C4-2B (cell line): ENCODE data around the gene TEX19.

ENCODE experiments used
- ZFX ChIP-seq: fragments of 450-650 bp; IDR thresholded peaks from 2 replicates; pipeline ENCODE4 v1.6.1; 2017
- TF ChIP-seq, protein P1 (sequence below): fragments of 450-650 bp; conservative IDR thresholded peaks from 2 replicates; pipeline ENCODE4 v1.5.1; 2017; ENCODE audit warnings: mild to moderate bottlenecking

DNA sequence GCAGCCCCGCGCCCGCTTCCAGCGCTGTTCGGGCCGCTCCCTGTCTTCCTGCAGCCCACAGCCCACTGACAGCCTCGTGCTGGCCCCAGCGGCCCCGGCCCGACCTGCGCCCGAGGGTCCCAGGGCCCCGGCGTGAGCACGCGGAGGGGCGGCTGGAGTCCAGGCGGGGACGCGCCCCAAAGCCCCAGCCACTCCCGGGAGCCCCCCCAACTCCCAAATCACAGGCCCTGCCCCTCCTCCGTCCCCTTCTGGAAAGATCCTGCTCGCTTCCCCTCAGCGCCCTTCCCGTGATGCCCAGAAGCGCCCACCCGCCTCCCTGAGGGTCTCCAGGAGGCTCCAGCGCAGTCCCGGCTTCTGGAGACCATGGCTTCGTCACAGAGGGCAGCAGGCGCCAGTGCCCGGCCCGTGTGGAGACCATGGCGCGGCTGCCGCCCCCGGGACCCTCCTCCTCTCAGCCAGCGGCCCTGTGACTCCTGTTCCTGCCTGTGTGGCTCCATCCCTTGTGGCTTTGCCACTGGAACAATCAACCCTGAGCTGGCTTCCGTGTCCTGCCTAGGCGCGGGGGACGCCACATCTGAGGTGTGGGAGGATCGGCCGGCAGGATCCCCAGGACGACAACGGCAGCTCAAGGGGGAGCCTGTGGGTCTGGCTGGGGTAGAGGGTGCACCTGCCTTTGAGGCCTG, 16.5 kb downstream of the TEX19 start:
- TF ChIP-seq, protein P1, sequence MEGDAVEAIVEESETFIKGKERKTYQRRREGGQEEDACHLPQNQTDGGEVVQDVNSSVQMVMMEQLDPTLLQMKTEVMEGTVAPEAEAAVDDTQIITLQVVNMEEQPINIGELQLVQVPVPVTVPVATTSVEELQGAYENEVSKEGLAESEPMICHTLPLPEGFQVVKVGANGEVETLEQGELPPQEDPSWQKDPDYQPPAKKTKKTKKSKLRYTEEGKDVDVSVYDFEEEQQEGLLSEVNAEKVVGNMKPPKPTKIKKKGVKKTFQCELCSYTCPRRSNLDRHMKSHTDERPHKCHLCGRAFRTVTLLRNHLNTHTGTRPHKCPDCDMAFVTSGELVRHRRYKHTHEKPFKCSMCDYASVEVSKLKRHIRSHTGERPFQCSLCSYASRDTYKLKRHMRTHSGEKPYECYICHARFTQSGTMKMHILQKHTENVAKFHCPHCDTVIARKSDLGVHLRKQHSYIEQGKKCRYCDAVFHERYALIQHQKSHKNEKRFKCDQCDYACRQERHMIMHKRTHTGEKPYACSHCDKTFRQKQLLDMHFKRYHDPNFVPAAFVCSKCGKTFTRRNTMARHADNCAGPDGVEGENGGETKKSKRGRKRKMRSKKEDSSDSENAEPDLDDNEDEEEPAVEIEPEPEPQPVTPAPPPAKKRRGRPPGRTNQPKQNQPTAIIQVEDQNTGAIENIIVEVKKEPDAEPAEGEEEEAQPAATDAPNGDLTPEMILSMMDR: no peak
- TF ChIP-seq ZFX: no peak
